WTC11 (cell line): ENCODE measurements around the gene ZDBF2. TPM values are rescaled to one million over a fixed set of nuclear protein-coding genes. Genes with fewer than 3 reads are reported as not detected.

Experiments
- ATAC-seq: fragments of 200-7000 bp; cut with Tn5 transposase; 2 replicates; pipeline ENCODE4 v1.10.0; 2021; ENCODE audit warnings: mild to moderate bottlenecking, moderate library complexity
- CTCF ChIA-PET: fragments of 300-600 bp; sonication (Branson Sonifier 250); formaldehyde crosslinking; loops from one replicate; lab custom pipeline; 2021; ENCODE audit warnings: antibody characterized with exemption; lab: Charles Lee
- POLR2A ChIA-PET: fragments of 350-600 bp; sonication (Branson Sonifier 250); formaldehyde crosslinking; loops from one replicate; lab custom pipeline; 2021; ENCODE audit warnings: antibody characterized with exemption; lab: Charles Lee
- DNase-seq: peaks from one replicate; pipeline ENCODE4 v3.0.0; 2021; ENCODE audit warnings: low spot score
- H3K27ac Mint-ChIP-seq: 2 replicates; pipeline ENCODE4 v1.8.0; 2021; ENCODE audit warnings: mixed read lengths
- H3K27me3 Mint-ChIP-seq: 2 replicates; pipeline ENCODE4 v1.8.0; 2021; ENCODE audit warnings: low read depth, mild to moderate bottlenecking, moderate library complexity, mixed read lengths
- H3K36me3 Mint-ChIP-seq: 2 replicates; pipeline ENCODE4 v1.8.0; 2021; ENCODE audit warnings: mixed read lengths
- H3K4me1 Mint-ChIP-seq: 2 replicates; pipeline ENCODE4 v1.8.0; 2022; ENCODE audit warnings: mixed read lengths
- H3K4me3 Mint-ChIP-seq: 2 replicates; pipeline ENCODE4 v1.8.0; 2021; ENCODE audit warnings: mild to moderate bottlenecking, moderate library complexity, mixed read lengths
- H3K9me3 Mint-ChIP-seq: 2 replicates; pipeline ENCODE4 v1.8.0; 2021; ENCODE audit warnings: mixed read lengths
- CBFB ChIP-seq: sonication (generic); formaldehyde crosslinking; IDR thresholded peaks from 2 replicates; pipeline ENCODE4 v1.8.1; 2022; ENCODE audit warnings: mild to moderate bottlenecking, low read depth, missing genetic modification reagents
- CTCF ChIP-seq: fragments of 200-600 bp; IDR thresholded peaks from 2 replicates; pipeline ENCODE4 v1.8.0; 2022; ENCODE audit warnings: antibody characterized with exemption
- ETV6 ChIP-seq: sonication (generic); formaldehyde crosslinking; IDR thresholded peaks from 2 replicates; pipeline ENCODE4 v1.8.1; 2022; ENCODE audit warnings: mild to moderate bottlenecking, missing genetic modification reagents
- FOXP4 ChIP-seq: sonication (generic); formaldehyde crosslinking; IDR thresholded peaks from 2 replicates; pipeline ENCODE4 v1.8.0; 2022; ENCODE audit warnings: mild to moderate bottlenecking, missing genetic modification reagents
- GABPB1 ChIP-seq: sonication (generic); formaldehyde crosslinking; IDR thresholded peaks from 2 replicates; pipeline ENCODE4 v1.8.1; 2023; ENCODE audit warnings: mild to moderate bottlenecking, missing genetic modification reagents
- GRHL2 ChIP-seq: fragments of 250-450 bp; sonication (Bioruptor Pico); IDR thresholded peaks from 2 replicates; pipeline ENCODE4 v1.8.0; 2022; ENCODE audit warnings: mild to moderate bottlenecking, moderate library complexity; ENCODE audit not compliant: insufficient replicate concordance, severe bottlenecking
- NFATC4 ChIP-seq: fragments of 250-450 bp; sonication (Bioruptor Pico); IDR thresholded peaks from 2 replicates; pipeline ENCODE4 v1.9.0; 2021; ENCODE audit warnings: mild to moderate bottlenecking
- NFE2L1 ChIP-seq: sonication (generic); formaldehyde crosslinking; IDR thresholded peaks from 2 replicates; pipeline ENCODE4 v1.8.1; 2023; ENCODE audit warnings: missing genetic modification reagents
- NR1H2 ChIP-seq: sonication (generic); formaldehyde crosslinking; IDR thresholded peaks from 2 replicates; pipeline ENCODE4 v1.9.0; 2021; ENCODE audit warnings: mild to moderate bottlenecking, moderate library complexity, missing genetic modification reagents
- NR3C1 ChIP-seq: sonication (generic); formaldehyde crosslinking; conservative IDR thresholded peaks from 2 replicates; pipeline ENCODE4 v1.8.1; 2023; ENCODE audit warnings: low read depth, mild to moderate bottlenecking, missing genetic modification reagents
- SMAD3 ChIP-seq: sonication (generic); formaldehyde crosslinking; IDR thresholded peaks from 2 replicates; pipeline ENCODE4 v1.8.0; 2022; ENCODE audit warnings: missing genetic modification reagents, mild to moderate bottlenecking, borderline replicate concordance
- SMAD4 ChIP-seq: sonication (generic); formaldehyde crosslinking; IDR thresholded peaks from 2 replicates; pipeline ENCODE4 v1.8.0; 2022; ENCODE audit warnings: mild to moderate bottlenecking, missing genetic modification reagents
- ZNF232 ChIP-seq: sonication (generic); formaldehyde crosslinking; IDR thresholded peaks from 2 replicates; pipeline ENCODE4 v1.8.0; 2022; ENCODE audit warnings: mild to moderate bottlenecking, missing genetic modification reagents
- ZNF671 ChIP-seq: fragments of 250-450 bp; sonication (Bioruptor Pico); IDR thresholded peaks from 2 replicates; pipeline ENCODE4 v1.8.0; 2021; ENCODE audit warnings: mild to moderate bottlenecking
- total RNA-seq: library from RNA; stranded (reverse); gene quantifications from 3 replicates; pipeline ENCODE4 v1.2.3, GENCODE V29; 2021
- TF ChIP-seq, protein P1 (sequence below): sonication (generic); formaldehyde crosslinking; IDR thresholded peaks from 2 replicates; pipeline ENCODE4 v1.8.1; 2022; ENCODE audit warnings: mild to moderate bottlenecking, moderate library complexity, missing genetic modification reagents
- TF ChIP-seq, protein P2 (sequence below): fragments of 250-450 bp; sonication (Bioruptor Pico); IDR thresholded peaks from 2 replicates; pipeline ENCODE4 v1.9.0; 2021; ENCODE audit warnings: moderate library complexity, mild to moderate bottlenecking, inconsistent platforms, borderline replicate concordance
- TF ChIP-seq, protein P3 (sequence below): sonication (generic); formaldehyde crosslinking; IDR thresholded peaks from 2 replicates; pipeline ENCODE4 v1.8.1; 2023; ENCODE audit warnings: mild to moderate bottlenecking, missing genetic modification reagents, moderate library complexity
- TF ChIP-seq, protein P4 (sequence below): sonication (generic); formaldehyde crosslinking; IDR thresholded peaks from 2 replicates; pipeline ENCODE4 v1.8.1; 2022; ENCODE audit warnings: low read depth, missing genetic modification reagents, borderline replicate concordance
- TF ChIP-seq, protein P5 (sequence below): sonication (generic); formaldehyde crosslinking; IDR thresholded peaks from 2 replicates; pipeline ENCODE4 v1.8.0; 2022; ENCODE audit warnings: mild to moderate bottlenecking, missing genetic modification reagents
- TF ChIP-seq, protein P6 (sequence below): fragments of 250-450 bp; sonication (Bioruptor Pico); conservative IDR thresholded peaks from 2 replicates; pipeline ENCODE4 v1.9.0; 2021; ENCODE audit warnings: mild to moderate bottlenecking

The ZDBF2 gene
- total RNA-seq, 1 experiment from 2014 or later: 16.0 TPM

DNA sequence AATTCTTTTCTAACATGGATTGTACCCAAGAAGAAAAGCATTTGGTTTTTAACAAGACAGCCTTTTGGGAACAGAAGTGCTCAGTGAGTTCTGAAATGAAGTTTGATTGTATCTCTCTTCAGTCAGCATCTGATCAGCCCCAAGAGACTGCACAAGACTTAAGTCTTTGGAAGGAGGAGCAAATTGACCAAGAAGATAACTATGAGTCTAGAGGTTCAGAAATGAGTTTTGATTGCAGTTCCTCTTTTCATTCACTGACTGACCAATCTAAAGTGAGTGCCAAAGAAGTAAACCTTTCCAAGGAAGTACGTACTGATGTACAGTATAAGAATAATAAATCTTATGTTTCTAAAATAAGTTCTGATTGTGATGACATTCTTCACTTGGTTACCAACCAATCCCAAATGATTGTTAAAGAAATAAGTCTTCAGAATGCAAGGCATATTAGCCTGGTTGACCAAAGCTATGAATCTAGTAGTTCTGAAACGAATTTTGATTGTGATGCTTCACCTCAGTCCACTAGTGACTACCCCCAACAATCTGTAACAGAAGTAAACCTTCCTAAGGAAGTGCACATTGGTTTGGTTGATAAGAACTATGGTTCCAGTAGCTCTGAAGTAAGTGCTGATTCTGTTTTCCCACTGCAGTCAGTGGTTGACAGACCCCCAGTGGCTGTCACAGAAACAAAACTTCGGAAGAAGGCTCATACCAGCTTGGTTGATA is 31.2 kb downstream of the ZDBF2 start:
- TF ChIP-seq SMAD3 (CRISPR knock-in tag): no peak
- TF ChIP-seq CTCF: no peak
- no peak for TF ChIP-seq NFE2L1 (CRISPR knock-in tag)
- TF ChIP-seq ETV6 (CRISPR knock-in tag): no peak
- TF ChIP-seq NR3C1 (CRISPR knock-in tag): no peak
- TF ChIP-seq NR1H2: no peak
- TF ChIP-seq CBFB: no peak
- TF ChIP-seq, protein P1, sequence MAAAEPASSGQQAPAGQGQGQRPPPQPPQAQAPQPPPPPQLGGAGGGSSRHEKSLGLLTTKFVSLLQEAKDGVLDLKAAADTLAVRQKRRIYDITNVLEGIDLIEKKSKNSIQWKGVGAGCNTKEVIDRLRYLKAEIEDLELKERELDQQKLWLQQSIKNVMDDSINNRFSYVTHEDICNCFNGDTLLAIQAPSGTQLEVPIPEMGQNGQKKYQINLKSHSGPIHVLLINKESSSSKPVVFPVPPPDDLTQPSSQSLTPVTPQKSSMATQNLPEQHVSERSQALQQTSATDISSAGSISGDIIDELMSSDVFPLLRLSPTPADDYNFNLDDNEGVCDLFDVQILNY (CRISPR knock-in tag): no peak
- TF ChIP-seq, protein P2, sequence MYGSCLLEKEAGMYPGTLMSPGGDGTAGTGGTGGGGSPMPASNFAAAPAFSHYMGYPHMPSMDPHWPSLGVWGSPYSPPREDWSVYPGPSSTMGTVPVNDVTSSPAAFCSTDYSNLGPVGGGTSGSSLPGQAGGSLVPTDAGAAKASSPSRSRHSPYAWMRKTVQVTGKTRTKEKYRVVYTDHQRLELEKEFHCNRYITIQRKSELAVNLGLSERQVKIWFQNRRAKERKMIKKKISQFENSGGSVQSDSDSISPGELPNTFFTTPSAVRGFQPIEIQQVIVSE (CRISPR knock-in tag): no peak
- no peak for TF ChIP-seq NFATC4
- no peak for TF ChIP-seq ZNF671 (CRISPR knock-in tag)
- no peak for TF ChIP-seq SMAD4 (CRISPR knock-in tag)
- TF ChIP-seq ZNF232 (CRISPR knock-in tag): no peak
- TF ChIP-seq, protein P3, sequence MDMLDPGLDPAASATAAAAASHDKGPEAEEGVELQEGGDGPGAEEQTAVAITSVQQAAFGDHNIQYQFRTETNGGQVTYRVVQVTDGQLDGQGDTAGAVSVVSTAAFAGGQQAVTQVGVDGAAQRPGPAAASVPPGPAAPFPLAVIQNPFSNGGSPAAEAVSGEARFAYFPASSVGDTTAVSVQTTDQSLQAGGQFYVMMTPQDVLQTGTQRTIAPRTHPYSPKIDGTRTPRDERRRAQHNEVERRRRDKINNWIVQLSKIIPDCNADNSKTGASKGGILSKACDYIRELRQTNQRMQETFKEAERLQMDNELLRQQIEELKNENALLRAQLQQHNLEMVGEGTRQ (CRISPR knock-in tag): no peak
- H3K27ac Mint-ChIP-seq: no peak overlapping the region
- H3K36me3 Mint-ChIP-seq: peaks cover 40% of the 10 kb centered on the region
- no peak for DNase-seq
- ChIA-PET POLR2A (no interaction called here), CTCF (interaction anchor here (0.5 kb wide), 1 partner anchor 91 kb away, joined by 3 read pairs; no protein-coding TSS in a partner anchor)
- no peaks in the 10 kb centered on the region for H3K4me1 Mint-ChIP-seq
- no peak overlapping the region for H3K4me3 Mint-ChIP-seq
- no peaks in the 10 kb centered on the region for H3K9me3 Mint-ChIP-seq
- ATAC-seq: no peak
- H3K27me3 Mint-ChIP-seq: no peaks in the 10 kb centered on the region

- Mint-ChIP-seq H3K27me3 (no peaks in the 10 kb centered on the region), H3K4me1 (no peaks in the 10 kb centered on the region), H3K4me3 (no peak overlapping the region), H3K9me3 (no peaks in the 10 kb centered on the region), H3K36me3 (peaks cover 34% of the 10 kb centered on the region), H3K27ac (peak overlapping the region; percentile 53; the same call in 1 of the 2 replicates)
- POLR2A ChIA-PET: no interaction called here
- DNase-seq: no peak
- ATAC-seq: no peak
- CTCF ChIA-PET: interaction anchor here (0.6 kb wide), 1 partner anchor 37 kb away, joined by 4 read pairs; the partner anchor contains the start of gene ZDBF2
- TF ChIP-seq, protein P4, sequence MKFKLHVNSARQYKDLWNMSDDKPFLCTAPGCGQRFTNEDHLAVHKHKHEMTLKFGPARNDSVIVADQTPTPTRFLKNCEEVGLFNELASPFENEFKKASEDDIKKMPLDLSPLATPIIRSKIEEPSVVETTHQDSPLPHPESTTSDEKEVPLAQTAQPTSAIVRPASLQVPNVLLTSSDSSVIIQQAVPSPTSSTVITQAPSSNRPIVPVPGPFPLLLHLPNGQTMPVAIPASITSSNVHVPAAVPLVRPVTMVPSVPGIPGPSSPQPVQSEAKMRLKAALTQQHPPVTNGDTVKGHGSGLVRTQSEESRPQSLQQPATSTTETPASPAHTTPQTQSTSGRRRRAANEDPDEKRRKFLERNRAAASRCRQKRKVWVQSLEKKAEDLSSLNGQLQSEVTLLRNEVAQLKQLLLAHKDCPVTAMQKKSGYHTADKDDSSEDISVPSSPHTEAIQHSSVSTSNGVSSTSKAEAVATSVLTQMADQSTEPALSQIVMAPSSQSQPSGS (CRISPR knock-in tag): no peak
- TF ChIP-seq GRHL2 (no peak), NFATC4 (no peak), FOXP4 (CRISPR knock-in tag) (no peak), GABPB1 (CRISPR knock-in tag) (no peak)
- TF ChIP-seq, protein P5, sequence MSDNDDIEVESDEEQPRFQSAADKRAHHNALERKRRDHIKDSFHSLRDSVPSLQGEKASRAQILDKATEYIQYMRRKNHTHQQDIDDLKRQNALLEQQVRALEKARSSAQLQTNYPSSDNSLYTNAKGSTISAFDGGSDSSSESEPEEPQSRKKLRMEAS: no peak
- TF ChIP-seq, protein P6, sequence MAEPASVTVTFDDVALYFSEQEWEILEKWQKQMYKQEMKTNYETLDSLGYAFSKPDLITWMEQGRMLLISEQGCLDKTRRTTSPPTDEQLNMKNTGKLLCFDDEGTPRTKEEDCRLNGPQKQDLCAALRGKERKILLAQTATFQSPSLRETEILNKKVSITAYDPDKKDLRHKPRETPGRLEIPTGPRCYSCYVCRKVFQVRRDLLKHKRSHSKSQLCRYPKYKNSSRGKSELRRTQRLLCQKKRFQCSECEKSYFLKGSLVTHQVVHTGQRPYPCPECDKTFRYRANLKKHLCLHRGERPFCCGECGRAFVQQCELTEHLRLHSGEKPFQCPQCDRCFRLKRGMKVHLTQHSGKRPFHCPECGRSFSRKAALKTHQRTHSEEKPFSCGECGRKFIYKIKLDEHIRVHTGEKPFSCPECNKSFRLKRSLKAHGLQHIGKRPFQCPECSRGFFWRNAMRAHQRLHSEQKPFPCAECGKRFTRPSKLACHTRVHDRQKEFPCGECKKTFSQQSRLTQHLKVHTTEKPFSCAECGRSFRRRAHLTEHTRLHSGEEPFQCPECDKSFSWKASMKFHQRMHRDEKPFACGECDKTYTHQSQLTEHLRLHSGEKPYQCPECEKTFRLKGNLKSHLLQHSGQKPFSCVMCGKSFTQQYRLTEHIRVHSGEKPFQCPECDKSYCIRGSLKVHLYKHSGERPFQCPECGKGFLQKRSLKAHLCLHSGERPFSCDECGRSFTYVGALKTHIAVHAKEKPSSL (CRISPR knock-in tag): no peak
Observed at GRCh38 chr2:206311026-206311425, 36.6 kb downstream of the ZDBF2 start.
